ENCODE measurements around the gene CFAP61. TPM values are rescaled to one million over a fixed set of nuclear protein-coding genes. Genes with fewer than 3 reads are reported as not detected.

Gene CFAP61
- total RNA-seq, 1 donor from 2014 or later: not detected

DNA sequence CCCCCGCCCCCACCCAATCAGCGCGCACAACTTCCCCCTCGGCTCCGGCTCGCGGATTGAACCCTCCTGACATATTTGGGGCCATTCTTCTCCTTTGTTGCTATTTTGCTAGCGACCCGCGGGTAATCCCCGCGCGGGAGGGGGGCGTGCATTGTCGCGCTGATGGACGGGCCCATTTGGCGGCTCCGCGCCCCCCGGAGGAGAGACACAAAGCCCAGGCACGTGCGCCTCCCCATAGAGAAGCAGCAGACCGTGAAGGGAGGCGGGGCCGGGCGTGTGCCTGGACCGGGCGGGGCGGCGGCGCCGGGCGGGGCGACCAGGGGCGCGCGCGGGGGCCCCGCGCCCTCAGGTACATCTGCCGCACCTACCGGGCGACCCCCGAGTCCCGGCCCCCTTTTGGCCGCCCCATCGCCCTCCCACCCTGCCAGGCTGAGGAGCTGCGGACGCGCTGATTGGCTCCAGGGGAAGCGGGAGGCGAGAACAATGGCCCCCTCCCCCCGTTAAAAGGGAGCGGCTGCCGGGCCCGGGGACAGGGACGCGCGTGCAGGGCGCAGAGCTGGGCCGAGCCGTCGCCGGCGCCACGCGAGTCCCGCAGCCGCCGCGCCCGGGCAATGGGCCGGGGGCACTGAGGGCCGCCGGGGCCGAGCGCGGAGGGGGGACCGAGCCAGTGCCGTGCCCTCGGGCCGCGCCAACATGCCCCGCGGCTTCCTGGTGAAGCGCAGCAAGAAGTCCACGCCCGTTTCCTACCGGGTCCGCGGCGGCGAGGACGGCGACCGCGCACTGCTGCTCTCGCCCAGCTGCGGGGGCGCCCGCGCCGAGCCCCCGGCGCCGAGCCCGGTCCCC lies 315.5 kb downstream of the CFAP61 start, which contains the start of gene INSM1:
Gene INSM1, plus strand, starts transcription at position 530 of the 843 bp plus-strand sequence. Its CDS starts 164 bp downstream, at position 694.
- ATAC-seq: no peak

DNA sequence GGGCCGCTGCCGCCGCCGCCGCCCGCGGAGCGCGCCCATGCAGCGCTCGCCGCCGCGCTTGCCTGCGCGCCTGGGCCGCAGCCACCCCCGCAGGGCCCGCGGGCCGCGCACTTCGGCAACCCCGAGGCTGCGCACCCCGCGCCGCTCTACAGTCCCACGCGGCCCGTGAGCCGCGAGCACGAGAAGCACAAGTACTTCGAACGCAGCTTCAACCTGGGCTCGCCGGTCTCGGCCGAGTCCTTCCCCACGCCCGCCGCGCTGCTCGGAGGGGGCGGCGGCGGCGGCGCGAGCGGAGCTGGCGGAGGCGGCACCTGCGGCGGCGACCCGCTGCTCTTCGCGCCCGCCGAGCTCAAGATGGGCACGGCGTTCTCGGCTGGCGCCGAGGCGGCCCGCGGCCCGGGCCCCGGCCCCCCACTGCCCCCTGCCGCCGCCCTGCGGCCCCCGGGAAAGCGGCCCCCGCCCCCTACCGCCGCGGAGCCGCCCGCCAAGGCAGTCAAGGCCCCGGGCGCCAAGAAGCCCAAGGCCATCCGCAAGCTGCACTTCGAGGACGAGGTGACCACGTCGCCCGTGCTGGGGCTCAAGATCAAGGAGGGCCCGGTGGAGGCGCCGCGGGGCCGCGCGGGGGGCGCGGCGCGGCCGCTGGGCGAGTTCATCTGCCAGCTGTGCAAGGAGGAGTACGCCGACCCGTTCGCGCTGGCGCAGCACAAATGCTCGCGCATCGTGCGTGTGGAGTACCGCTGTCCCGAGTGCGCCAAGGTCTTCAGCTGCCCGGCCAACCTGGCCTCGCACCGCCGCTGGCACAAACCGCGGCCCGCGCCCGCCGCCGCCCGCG lies 316.3 kb downstream of the CFAP61 start:
- ATAC-seq: no peak

DNA sequence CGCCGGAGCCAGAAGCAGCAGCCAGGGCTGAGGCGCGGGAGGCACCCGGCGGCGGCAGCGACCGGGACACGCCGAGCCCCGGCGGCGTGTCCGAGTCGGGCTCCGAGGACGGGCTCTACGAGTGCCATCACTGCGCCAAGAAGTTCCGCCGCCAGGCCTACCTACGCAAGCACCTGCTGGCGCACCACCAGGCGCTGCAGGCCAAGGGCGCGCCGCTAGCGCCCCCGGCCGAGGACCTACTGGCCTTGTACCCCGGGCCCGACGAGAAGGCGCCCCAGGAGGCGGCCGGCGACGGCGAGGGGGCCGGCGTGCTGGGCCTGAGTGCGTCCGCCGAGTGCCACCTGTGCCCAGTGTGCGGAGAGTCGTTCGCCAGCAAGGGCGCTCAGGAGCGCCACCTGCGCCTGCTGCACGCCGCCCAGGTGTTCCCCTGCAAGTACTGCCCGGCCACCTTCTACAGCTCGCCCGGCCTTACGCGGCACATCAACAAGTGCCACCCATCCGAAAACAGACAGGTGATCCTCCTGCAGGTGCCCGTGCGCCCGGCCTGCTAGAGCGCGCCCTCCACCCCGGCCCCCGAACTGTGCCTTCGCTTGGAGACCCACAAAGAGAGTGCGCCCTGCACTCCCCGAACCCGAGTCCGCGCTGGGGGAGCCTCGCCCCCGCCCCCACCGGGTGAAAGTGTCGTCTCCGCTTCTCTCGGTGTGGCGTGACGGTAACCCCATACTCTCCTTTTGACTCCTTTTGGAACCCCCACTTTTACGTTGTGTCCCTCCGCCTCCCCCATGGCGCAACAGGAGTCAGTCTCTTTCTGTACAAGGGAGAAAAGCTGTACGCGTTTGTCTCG lies 317.1 kb downstream of the CFAP61 start:
- ATAC-seq: peak; percentile 58

DNA sequence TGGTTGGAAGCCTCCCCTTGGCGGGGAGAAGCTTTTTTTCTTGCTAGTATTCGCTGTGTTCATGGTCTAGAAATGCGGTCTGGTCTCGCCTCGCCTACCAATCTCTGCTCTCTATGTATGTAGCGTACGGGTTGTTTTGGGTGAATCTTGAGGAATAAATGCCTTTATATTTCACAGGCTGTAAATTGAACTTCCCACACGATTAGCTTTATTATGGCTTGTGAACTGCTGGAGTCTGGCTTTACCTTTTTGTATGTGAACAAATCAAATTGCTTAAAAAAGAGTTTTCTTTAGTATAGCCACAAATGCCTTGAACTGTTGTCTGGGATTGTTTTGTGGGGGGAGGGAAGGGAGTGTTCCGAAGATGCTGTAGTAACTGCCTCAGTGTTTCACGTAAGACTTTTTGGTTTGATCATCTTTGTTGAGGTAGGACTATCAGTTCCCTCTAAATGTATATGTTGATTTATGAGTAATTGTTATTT lies 317.8 kb downstream of the CFAP61 start:
- ATAC-seq: no peak

DNA sequence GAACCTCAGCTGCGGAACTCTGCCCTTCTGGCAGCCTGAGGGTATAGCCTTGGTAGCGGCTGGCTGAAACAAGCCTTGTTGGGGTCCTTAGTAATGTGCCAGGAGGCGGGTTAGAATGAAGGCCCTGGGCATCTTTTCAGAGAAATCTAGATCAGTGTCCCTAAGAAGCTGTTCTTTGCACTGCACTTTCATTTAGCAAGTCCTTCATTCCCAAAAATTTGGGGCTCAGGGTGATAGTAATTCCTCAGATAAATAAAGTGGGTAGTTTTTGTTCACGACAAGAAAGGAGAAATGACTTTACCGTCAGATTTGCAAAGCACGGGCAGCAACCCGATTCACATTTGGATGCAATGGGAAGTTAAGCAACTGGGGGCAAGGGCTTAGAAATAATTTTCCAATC lies 318.8 kb downstream of the CFAP61 start:
- ATAC-seq: no peak

DNA sequence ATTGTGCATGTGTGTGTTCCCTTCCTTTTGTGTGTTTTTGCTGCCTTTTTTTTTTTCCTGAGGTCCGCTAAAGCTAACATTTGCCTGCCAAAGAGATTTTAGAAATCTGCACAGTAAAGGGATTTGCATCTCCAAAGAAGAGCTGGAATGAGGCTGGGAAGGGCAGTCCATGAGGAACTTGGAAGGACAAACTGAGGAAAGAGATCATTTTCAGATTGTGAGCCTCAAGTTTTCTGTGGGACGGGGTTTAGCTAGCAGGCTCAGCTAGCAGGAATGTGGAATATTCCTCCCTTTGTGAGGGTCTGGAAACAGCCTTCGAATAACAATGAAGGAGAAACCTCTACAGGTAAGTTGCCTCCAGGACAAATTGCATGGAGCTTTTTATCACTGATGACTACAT lies 319.3 kb downstream of the CFAP61 start:
- no peak for ATAC-seq

DNA sequence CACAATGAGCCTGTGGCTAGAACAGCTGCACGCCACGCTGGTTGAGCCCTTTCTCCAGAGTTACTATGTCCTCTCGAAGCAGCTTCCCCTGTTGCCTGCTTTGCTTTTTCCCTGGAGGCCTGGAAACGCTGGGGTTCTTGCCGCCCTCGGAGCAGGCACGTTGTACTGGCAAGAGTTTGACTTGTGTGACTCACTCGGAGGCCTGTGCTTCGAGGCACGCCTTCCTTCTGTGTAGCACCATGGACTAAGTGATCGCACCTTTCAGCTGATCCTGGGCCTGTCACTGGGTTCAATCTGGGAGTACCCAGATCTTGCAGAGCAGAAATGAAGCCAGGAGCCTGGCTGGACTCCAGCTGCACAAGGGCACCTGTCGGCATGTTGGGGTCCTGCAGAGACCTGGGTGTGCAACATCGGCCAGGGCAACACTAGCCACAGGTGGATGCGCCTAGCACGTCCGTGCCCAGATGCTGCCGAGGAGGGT lies 320.8 kb downstream of the CFAP61 start:
- peak; percentile 90 for ATAC-seq

DNA sequence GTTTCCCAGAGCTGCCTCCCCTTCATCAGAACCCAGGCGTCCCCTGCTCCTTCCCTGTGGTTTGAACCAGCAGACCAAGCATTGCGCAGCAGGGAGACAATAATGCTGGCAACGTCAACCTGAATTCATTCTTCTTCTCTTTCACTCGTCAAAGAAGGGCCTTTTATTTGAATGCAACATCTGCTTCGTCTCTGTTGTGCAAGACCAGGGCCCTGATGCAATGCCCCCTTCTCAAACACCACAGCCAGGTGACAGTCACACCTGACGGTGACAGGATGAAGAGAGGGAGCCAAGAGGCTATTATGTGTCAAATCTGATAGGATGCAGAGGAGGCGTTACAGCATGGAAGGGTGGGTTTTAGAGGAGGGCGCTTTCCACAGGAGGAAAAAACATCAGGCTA lies 323.5 kb downstream of the CFAP61 start:
- ATAC-seq: no peak

DNA sequence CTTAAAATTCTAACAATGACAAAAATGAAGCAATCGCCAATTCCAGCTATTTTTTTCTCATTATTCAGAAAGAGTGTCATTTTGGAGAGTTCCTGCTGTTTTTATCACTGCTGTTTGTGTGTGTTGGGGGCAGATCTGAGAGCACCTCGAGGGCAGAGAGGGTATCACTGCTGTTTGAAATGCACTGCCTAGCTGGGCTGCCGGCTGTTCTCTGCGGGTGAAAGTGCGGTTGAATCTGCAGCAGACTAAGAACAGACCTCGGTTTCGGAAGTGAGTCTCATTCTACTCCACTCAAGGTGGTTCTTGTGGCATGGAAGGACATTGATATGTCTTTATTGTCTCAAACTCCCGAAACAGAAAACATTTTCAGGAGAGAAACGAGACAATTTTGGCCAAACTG lies 333.9 kb downstream of the CFAP61 start:
- no peak for ATAC-seq

DNA sequence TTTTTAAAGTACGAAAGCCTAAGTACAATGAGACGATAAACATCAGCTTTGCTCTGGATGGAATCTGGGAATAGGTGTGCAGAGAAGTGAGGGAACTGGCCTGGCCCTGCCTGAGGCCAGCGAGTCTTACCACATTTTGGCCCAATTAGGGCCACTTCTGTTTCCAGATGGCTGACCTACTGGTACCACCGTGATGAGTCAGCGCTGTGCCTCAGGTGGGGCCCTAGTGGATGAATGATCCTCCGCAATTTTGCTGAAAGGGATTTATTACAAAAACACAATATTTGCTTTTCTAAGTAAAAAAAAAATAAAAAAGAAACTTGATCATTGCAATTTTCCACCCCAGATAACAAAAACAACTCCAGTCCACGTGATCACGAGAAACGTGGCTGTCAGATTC lies 338.1 kb downstream of the CFAP61 start:
- ATAC-seq: no peak

DNA sequence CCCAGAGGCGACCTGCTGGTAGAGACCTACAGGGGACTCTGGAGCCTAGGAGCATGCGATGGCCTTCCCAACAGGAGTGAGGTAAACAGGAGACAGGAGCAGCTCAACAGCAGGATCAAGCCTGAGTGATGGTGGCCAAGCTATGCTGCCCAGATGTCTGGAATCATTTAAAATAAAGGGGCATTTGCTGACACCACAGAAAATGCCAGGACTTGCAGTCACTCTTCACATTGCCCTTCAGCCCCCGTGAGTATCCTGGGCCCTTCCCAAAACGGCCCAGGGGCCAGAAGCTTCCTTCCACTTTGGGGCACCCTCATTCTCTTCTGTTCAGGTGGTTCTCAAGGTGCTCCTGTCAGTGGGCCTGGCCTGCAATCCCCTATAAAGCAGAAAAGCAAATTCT lies 338.8 kb downstream of the CFAP61 start:
- no peak for ATAC-seq

DNA sequence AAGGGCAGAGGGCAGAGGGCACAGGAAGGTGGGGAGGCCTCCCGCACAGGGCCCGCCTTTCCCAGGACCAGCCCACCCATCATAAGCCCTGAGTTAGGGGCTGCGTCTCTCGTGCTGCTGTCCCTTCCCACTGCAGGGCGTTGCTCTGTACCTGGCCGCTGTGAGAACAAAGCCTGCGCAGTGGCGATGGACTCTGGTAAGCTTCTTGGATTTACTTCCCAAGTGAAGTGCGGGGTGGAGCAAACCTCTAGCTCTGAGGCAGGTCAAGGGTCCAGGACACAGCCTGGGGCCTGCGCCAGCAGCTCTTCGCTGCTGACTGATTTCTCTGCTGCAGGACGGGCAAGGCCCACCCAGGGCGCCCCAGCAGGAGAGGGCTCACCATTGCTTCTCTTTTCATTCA lies 339.4 kb downstream of the CFAP61 start:
- no peak for ATAC-seq

DNA sequence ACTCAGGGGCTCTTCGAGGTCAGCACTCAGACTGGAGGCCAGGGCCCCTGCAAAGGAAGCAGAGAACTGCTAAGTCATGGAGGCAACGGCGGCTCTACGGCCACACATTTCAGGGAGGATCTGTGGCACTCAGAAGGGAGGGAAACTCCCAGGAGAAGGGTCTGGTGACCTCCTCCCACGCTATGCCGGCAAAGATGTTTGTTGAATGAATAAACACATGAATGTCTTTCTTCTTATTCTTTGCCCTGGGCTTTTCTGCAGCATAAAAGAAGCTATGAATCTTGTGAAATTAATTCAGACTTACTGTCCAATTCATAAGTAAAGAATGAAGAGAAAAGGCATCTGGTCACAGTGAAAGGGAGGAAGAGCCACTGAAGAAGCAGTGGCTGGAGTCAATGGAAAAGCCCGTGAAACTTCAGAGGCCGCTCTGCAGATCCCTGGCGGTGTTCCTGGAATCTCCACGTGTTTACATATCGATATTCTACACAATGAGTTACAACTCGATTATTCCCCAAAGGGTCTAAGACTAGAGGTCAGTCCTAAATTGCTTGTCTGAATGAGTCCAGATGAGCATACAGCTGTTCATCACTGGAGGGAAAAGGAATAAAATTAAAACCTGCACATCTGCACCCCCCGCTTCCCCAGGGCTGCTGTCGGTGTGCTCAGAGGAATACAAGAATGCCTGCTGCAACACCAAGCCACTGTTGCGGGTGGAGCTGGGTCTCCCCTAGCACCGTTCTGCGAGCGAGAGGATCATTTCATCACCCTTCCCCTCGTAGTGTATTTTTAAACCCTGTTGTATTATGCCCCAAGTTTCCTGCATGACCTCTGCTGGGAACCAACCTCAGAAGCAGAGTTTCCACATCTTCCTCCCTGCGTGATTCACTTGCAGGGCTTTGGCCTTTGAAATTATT lies 341.1 kb downstream of the CFAP61 start:
- ATAC-seq: no peak

DNA sequence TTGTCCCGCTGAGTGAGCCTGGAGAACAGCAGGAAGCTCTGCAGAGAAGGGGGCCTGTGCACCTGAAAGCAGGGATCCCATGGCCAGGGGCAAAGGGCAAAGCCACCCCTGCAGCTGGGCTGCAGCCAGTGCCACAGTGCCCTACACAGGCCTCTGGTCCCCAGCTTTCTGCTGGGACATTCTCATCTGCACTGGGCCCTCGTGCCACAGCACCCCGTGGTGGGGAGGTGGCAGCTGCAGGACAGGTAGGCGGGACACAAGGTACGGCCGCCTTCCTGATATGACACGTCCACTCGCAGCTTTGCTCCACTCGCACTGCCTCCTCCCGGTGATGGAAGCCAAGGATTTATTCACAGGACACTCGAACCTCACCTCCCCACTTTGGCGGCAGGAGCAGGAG lies 342.8 kb downstream of the CFAP61 start:
- ATAC-seq: no peak

DNA sequence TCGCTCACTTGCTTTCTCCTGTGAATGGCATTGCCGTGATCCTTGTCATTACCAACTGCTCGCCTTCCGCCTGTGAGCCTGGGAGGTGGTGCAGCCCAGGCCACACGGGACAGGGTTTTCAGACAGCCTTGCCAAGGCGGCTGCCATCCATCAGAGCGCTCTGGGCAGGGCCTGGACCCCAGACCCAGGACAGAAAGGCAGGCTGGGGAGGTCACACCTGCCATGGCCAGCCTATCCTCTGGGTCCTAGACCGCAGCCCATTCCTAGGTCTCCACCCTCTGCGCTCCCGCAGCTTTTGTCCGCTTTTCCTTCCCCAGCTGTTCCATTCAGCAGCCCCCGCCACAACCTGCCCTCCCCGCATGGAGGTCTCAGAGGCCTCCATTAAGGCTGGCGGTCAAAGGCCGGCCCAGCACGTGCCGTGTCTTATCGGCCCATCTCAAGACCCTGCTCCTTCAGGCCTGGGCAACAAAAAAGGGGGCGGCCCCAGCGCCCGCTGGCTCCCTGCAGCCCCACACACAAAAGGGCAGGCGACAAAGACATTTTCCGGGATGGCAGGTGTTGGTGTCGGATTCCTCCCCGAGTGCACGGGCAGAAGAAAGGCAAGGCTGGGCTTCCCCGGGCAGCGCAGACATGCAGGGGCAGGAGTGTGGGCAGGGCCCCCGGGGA lies 343.7 kb downstream of the CFAP61 start:
- peak; percentile 12 for ATAC-seq

DNA sequence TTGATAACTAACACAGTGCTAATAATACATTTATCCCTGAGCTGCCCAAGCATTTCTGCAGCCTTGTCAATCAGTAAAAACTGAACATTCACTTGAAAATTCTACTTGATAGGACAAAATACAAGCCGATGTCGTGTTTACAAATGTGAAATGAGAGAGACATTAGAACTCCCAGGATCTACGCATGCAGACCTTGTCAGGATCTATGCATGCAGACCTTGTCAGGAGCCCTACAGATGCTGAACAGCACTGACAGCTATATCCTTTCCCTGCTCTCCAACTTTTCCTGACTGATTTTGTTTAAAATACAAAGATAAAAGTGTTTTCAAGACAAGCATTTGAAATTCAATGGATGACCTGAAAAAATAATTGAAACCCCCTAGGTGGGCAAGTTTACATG lies 344.5 kb downstream of the CFAP61 start:
- no peak for ATAC-seq

DNA sequence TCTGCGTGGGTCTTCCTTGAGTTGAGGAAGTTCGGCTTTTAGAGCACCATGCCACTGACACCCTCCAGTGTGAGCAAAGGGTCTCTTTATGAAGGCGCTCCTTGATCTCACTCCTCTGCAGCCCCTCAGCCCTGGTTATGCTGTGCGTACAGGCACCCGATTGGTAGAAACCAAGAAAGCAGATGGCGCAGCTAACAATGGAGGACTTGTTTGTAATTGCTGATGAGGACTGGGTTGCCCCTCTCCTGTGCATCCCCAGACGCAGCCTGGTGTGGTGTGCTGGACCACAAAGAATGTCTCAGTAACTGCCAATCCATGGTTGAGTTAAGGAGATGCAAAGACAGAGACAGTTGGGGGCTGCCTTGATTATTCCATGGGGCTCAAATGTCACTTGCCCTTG lies 345.8 kb downstream of the CFAP61 start:
- no peak for ATAC-seq

DNA sequence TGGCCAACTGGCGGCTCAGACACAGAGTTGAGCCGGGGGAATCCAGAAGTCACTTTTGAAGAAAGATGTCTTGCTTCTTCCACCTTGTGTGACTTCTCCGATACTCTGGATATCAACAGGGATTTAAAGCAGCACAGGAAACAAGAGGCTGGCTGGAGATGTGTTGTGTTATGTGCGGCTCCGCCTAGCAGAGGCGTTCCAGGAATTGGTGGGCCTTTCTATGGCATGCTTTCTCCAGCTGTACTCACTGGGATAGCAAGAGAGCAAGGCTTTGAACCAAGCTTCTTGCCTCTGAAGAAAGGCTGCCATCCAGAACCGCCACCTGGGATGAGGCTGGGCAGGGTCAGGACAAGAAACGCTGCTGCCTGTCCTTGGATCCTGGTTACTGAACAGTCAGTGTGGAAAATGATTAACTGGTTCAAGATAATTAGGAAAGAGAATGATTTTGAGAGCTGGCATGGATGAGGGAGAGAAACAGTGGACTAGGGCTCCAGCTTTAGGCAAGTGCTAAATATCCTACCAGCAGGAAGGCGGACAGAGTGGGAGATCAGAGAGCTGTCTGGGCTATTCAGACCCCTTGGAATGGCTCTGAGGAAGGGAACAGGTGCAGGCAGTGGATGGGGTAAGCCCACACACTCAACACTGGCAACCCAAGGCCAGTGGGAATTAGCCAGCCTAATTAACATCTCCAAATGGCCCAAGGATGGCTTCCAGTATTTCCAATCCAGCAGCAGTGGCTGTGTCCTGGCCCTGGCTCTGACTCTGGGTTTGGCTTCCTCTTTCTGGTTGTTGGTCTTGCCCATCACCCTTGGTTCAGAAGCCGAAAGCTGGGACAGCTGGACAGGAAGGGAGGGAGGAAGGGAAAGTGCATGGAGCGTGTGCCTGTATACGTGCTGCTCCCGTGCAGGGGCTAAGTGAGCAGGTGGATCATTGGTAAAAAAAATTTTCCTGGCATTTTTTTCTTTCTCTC lies 347.5 kb downstream of the CFAP61 start:
- no peak for ATAC-seq

DNA sequence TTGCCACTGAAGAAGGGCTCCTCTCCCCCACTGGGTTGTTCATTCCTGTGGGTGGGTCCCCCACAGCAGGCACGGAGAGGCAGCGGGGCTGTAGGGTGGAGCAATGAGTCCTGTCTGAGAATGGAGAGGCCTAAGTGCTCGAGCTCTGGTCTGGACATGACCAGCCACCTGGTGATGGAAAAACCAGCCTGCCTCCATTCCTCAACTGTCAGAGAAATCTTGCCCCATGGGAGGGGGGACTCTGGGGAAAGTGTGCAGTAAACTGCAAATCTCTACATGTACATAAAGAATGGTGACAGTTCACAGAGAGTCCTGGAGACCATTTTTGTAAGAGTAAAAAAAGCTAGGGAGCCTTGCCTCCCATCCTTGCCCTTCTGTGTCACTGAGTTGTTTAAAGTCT lies 349.7 kb downstream of the CFAP61 start:
- no peak for ATAC-seq

DNA sequence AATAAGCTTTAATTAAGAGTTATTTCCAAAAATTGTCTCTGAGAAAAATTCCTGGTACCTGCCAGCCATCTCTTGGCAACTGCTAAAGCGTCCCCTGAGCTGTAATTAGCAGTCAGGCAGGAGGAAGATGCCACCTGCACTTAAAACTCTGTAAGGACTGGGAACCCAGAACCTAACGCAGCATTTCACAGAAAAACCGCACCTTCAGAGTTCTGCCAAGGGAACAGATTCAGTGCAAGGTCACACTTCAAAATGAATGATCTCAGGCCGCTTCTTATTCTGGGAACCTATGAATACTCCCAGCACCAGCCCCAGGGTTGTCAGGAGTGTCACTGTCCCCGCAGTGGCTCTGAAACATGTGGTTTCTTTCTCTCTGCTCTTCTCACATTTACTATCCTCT lies 352.3 kb downstream of the CFAP61 start:
- no peak for ATAC-seq
